ENCODE data around the gene GPC1.

GRCh38 chr2:240426845-240427721, 8.4 kb upstream of the GPC1 start:
- TF ChIP-seq CTCF (IDR thresholded peaks at IDR 0.05), result no peak
- TF ChIP-seq EZH2 (IDR thresholded peaks at IDR 0.05), result no peak
- no peak for TF ChIP-seq EZH2phosphoT487 (IDR thresholded peaks at IDR 0.05)

Measured in neural progenitor cell (in vitro differentiated cells).